ENCODE data around the gene RAPGEF5.

The RAPGEF5 gene

DNA sequence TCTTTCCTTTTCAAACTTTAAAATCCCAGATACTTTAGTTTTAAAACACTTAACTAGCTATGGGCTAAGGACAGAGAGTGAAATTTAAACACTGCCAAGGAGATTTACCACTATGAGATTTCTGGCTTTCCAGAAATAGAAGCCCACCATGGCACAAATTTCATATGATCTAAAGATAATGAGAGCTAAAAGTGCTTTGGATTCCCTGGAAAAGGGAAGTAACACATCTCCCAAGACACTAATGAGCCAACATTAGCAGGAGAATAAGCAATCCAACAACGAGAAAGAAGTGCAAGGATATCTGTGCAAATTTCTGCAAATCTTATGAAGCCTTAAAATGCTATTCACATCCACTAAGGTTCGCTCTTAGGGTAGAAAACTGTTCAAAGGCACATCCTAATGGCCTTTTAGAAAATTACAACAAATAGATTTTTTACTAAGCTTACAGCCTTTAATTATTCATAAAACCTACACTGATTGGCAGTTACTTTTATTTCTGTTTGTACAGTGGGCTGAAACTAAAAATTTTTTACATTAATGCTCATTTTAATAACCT is 100.3 kb downstream of the RAPGEF5 start:
- Mint-ChIP-seq H3K27me3 (ENCODE audit: low read depth) (peaks cover 15% of the 10 kb centered on the region), H3K27ac (no peak overlapping the region), H3K9me3 (no peaks in the 10 kb centered on the region), H3K36me3 (ENCODE audit: low read depth) (no peaks in the 10 kb centered on the region), H3K4me1 (ENCODE audit: low read depth) (peaks cover 3% of the 10 kb centered on the region), H3K4me3 (no peak overlapping the region)

GRCh38 chr7:22255834-22256233 is 101.1 kb downstream of the RAPGEF5 start:
- H3K9me3 Mint-ChIP-seq, result no peaks in the 10 kb centered on the region
- no peak overlapping the region for H3K27ac Mint-ChIP-seq
- peaks cover 3% of the 10 kb centered on the region for H3K4me1 Mint-ChIP-seq (ENCODE audit: low read depth)
- no peak overlapping the region for H3K4me3 Mint-ChIP-seq
- H3K27me3 Mint-ChIP-seq (ENCODE audit: low read depth), result peaks cover 15% of the 10 kb centered on the region
- H3K36me3 Mint-ChIP-seq (ENCODE audit: low read depth), result no peaks in the 10 kb centered on the region

GRCh38 chr7:22255342-22255741 is 101.6 kb downstream of the RAPGEF5 start:
- H3K9me3 Mint-ChIP-seq, result no peaks in the 10 kb centered on the region
- no peak overlapping the region for H3K4me3 Mint-ChIP-seq
- H3K36me3 Mint-ChIP-seq (ENCODE audit: low read depth), result no peaks in the 10 kb centered on the region
- H3K27me3 Mint-ChIP-seq (ENCODE audit: low read depth), result peaks cover 15% of the 10 kb centered on the region
- no peak overlapping the region for H3K27ac Mint-ChIP-seq
- peaks cover 3% of the 10 kb centered on the region for H3K4me1 Mint-ChIP-seq (ENCODE audit: low read depth)

DNA sequence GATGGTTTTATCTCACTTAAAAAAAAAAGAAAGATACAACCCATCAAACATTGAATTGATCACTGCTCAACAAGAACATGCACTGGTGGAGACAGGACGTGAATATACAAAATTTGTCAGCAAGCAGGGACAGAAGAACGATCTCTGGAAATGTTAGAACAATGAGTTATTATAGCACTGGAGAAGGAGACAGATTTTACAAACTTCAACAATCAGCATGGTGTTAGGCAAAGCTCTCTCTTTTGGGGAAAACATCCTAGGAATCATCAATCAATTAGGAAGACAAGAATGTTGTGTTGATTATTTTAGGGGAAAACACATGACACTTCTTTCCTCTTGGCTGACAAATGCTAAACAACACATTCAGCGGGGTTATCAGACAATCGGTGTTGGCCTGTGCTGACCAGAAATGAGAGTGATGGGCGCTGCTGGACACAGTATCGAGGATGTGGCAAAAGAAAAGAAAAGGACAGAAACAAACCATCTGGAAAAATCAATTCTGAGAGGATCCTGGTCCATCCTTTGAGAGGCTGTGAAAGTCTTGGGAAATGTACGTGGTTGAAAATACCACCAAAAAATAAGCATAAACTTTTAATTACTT is 103.9 kb downstream of the RAPGEF5 start:
- Mint-ChIP-seq H3K27ac (no peak overlapping the region), H3K27me3 (ENCODE audit: low read depth) (peaks cover 10% of the 10 kb centered on the region), H3K9me3 (no peaks in the 10 kb centered on the region), H3K4me1 (ENCODE audit: low read depth) (peaks cover 3% of the 10 kb centered on the region), H3K4me3 (no peak overlapping the region), H3K36me3 (ENCODE audit: low read depth) (no peaks in the 10 kb centered on the region)

DNA sequence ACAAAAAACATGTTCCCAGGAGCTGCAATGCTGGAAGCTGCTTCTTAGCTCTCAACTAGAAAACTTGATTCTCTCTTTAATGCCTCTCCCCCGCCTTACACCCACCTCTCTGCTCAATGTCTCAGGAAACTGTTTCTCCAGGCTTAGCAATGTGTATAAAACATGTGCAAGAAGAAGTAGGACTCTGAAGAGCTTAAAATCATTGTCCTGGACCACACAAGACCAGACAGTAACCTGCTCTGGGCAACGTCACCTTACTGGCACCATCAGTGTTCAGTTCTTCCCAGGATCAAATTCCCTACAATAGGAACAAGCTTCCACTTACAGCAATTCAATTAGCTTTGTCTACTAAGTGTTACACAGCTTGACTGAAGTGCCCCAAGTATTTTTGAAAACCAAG is 104.9 kb downstream of the RAPGEF5 start:
- H3K4me1 Mint-ChIP-seq (ENCODE audit: low read depth), result peaks cover 3% of the 10 kb centered on the region
- H3K4me3 Mint-ChIP-seq, result no peak overlapping the region
- no peak overlapping the region for H3K27ac Mint-ChIP-seq
- H3K9me3 Mint-ChIP-seq, result no peaks in the 10 kb centered on the region
- H3K27me3 Mint-ChIP-seq (ENCODE audit: low read depth), result peaks cover 10% of the 10 kb centered on the region
- H3K36me3 Mint-ChIP-seq (ENCODE audit: low read depth), result no peaks in the 10 kb centered on the region

DNA sequence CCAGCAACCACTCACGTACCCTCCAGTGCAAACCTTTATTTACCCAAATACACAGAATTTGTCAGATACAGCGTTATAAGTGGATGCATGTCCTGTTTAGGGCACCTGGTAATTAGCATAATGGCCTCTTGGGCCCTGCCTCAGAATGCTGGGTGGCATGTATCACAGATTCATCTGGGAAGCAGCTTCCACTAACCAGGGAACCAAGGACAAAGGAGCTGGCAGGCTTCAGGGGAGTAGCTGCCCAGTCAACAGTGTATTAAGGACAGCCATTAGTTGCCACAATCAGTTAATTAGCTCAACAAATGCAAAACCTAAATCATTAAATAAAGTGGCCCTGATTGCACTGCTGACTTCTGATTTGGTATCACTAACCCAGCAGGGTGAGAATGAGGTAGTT is 105.7 kb downstream of the RAPGEF5 start:
- peaks cover 5% of the 10 kb centered on the region for H3K9me3 Mint-ChIP-seq
- no peak overlapping the region for H3K27ac Mint-ChIP-seq
- no peaks in the 10 kb centered on the region for H3K36me3 Mint-ChIP-seq (ENCODE audit: low read depth)
- no peak overlapping the region for H3K4me3 Mint-ChIP-seq
- peaks cover 10% of the 10 kb centered on the region for H3K27me3 Mint-ChIP-seq (ENCODE audit: low read depth)
- H3K4me1 Mint-ChIP-seq (ENCODE audit: low read depth), result peaks cover 3% of the 10 kb centered on the region

- Mint-ChIP-seq H3K4me1 (ENCODE audit: low read depth) (peaks cover 3% of the 10 kb centered on the region), H3K9me3 (peaks cover 9% of the 10 kb centered on the region), H3K36me3 (ENCODE audit: low read depth) (no peaks in the 10 kb centered on the region), H3K27ac (no peak overlapping the region), H3K27me3 (ENCODE audit: low read depth) (peaks cover 10% of the 10 kb centered on the region), H3K4me3 (no peak overlapping the region)
Observed at GRCh38 chr7:22250390-22250789, 106.6 kb downstream of the RAPGEF5 start.

DNA sequence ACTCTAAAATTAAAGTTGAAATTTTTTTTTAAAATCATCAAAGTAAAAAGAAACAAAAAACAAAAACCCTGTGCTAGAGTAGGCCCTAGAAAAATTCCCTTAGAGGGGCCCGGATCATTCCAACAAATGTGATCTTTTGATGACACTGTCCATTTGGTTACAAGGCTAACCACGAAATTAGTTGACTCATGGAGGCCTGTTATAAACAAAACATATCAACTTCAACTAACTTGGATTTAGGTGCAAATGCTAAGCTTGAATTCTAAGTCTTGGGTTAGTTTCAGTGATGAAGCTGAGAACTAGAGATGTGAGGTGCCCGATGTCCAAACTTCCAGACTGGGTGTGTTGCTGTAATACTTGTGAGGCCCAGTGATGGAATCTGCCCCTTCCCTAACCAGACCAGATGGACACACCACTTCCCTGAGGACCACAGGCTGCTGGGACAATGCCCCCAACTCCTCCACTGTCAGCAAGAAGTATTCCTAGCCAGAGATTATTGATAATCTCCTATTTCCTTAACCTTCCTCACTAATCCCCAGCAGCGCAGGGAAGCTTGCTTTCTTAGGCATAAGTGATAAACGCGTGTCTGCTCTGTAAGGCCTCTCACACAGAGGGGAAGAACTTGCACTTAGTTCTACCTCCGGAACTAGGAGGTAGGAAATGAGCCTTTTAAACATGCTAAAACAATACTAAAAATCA is 108.7 kb downstream of the RAPGEF5 start:
- Mint-ChIP-seq H3K27me3 (ENCODE audit: low read depth) (peaks cover 10% of the 10 kb centered on the region), H3K4me3 (no peak overlapping the region)

DNA sequence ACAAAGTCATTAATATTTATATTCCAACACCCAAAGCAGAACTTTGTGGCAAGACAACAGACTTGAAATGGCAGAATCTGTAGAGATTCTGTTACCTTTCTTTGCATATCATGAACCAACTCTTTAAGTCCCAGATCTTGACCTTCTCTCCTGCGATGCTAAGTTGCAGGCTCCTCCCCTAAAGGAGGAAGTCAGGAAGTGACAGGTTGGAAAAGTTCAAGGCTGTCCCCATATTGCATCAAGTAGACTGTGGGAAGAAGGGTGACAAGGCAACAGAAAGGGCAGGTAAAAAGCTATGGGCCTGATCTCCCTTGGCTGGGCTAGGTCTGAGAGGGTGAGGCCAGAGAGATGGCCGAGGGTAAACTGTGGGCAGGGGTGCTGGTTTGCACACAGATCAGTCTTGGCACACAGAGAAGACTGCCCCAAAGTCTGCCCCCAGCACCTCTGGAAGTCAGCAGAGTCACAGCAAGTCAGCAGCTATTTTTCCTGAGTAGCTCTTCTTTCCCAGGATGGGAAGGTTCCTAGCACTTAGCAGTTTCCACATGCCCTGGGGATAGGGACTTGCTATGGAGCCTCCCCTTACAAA is 115.1 kb downstream of the RAPGEF5 start:
- H3K27me3 Mint-ChIP-seq (ENCODE audit: low read depth), result peaks cover 5% of the 10 kb centered on the region
- no peak overlapping the region for H3K27ac Mint-ChIP-seq
- H3K4me1 Mint-ChIP-seq (ENCODE audit: low read depth), result no peaks in the 10 kb centered on the region
- H3K36me3 Mint-ChIP-seq (ENCODE audit: low read depth), result no peaks in the 10 kb centered on the region
- no peak overlapping the region for H3K4me3 Mint-ChIP-seq
- peaks cover 9% of the 10 kb centered on the region for H3K9me3 Mint-ChIP-seq

More for the DNA sequence above, 108.7 kb downstream of the RAPGEF5 start:
- Mint-ChIP-seq H3K4me1 (ENCODE audit: low read depth) (no peaks in the 10 kb centered on the region), H3K9me3 (peaks cover 9% of the 10 kb centered on the region), H3K36me3 (ENCODE audit: low read depth) (no peaks in the 10 kb centered on the region), H3K27ac (no peak overlapping the region)

GRCh38 chr7:22240904-22241571 is 115.9 kb downstream of the RAPGEF5 start:
- peaks cover 3% of the 10 kb centered on the region for H3K9me3 Mint-ChIP-seq
- no peak overlapping the region for H3K27ac Mint-ChIP-seq
- no peaks in the 10 kb centered on the region for H3K36me3 Mint-ChIP-seq (ENCODE audit: low read depth)
- H3K27me3 Mint-ChIP-seq (ENCODE audit: low read depth), result peaks cover 11% of the 10 kb centered on the region
- H3K4me1 Mint-ChIP-seq (ENCODE audit: low read depth), result no peaks in the 10 kb centered on the region
- H3K4me3 Mint-ChIP-seq, result no peak overlapping the region

DNA sequence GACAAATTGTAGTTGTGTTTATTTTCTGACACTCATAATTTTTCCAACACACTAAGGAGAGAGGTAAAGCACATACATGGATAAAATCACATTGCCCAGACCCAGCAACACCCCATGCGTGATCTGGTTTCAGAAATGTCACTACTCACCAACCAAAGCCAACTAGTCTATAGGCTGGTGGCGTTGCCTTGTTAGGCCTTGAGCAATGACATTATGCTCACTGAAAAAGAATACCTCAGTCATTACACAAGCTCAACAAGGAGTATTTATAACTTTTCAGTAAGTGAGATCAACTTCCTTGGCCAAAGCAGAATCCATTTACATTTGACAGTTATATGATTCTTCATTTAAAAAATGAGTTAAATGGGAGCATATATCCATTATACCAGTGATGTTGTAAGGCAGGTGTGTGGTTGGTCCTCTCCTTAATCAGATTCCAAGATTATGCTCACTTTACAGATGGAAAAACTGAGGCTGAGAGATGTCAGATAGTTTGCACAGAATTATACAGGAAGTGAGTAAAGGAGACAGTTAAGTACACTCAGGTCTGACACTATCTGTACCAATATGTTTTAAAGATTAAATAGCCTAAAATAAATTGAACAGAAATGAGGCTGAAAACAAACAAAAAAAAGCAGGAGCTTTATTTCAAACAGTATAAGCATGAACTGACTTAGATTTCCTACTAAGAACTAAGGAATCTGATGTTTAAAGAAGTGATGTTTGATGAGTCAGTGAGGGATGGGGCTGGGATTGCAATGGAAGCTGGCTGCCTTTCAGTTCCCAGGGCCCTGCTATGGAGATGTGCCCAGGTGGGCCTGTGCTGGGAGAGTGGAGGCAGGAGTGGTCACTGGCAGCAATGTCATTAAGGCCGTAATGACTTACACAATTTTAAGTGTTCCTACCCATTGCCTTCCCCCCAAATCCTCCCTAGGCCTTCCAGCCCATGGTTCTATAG is 118.3 kb downstream of the RAPGEF5 start:
- H3K4me3 Mint-ChIP-seq, result no peak overlapping the region
- no peak overlapping the region for H3K27ac Mint-ChIP-seq
- H3K4me1 Mint-ChIP-seq (ENCODE audit: low read depth), result no peaks in the 10 kb centered on the region
- H3K27me3 Mint-ChIP-seq (ENCODE audit: low read depth), result peaks cover 14% of the 10 kb centered on the region
- H3K36me3 Mint-ChIP-seq (ENCODE audit: low read depth), result no peaks in the 10 kb centered on the region
- no peaks in the 10 kb centered on the region for H3K9me3 Mint-ChIP-seq

DNA sequence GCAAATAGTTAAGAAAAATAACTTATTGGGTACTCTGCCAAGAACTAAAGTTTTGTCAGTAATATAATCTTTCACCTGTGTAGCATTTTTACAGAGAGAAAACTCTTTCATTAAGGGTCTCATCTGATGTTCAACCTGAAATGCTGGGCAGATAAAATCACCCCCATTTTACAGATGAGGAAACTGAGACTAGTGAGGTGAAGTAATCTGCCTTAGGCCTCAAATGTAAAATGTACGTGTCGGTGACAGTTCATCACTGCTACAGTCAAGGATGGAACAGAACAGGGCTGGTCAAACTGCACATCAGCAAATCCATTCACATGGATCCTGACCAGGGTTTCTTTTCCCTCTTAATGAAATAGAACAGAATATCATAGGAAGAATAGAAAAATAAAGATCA is 121.8 kb downstream of the RAPGEF5 start:
- Mint-ChIP-seq H3K4me1 (ENCODE audit: low read depth) (no peaks in the 10 kb centered on the region), H3K4me3 (no peak overlapping the region), H3K36me3 (ENCODE audit: low read depth) (no peaks in the 10 kb centered on the region), H3K9me3 (no peaks in the 10 kb centered on the region), H3K27me3 (ENCODE audit: low read depth) (peaks cover 22% of the 10 kb centered on the region), H3K27ac (no peak overlapping the region)

DNA sequence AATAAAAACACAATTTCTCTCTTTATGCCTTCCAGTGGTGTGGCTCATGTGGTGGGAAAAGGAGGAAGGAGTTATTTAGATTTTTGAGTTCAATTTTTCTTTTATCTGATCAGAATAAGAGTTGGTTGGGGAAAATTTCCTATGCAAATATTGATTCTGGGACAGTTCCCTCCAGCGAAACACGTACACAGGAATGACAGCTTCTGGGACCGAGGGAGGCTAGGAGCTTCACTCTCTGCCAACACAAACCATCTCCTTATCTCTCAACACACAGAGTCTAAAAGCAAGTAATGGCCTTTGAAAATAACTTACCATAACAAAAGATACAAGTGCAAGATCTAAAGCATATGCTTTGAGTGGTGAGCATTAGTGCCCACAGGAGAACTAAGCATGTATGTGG is 122.7 kb downstream of the RAPGEF5 start:
- H3K36me3 Mint-ChIP-seq (ENCODE audit: low read depth), result no peaks in the 10 kb centered on the region
- H3K9me3 Mint-ChIP-seq, result no peaks in the 10 kb centered on the region
- no peaks in the 10 kb centered on the region for H3K4me1 Mint-ChIP-seq (ENCODE audit: low read depth)
- no peak overlapping the region for H3K27ac Mint-ChIP-seq
- no peak overlapping the region for H3K4me3 Mint-ChIP-seq
- H3K27me3 Mint-ChIP-seq (ENCODE audit: low read depth), result peaks cover 22% of the 10 kb centered on the region

DNA sequence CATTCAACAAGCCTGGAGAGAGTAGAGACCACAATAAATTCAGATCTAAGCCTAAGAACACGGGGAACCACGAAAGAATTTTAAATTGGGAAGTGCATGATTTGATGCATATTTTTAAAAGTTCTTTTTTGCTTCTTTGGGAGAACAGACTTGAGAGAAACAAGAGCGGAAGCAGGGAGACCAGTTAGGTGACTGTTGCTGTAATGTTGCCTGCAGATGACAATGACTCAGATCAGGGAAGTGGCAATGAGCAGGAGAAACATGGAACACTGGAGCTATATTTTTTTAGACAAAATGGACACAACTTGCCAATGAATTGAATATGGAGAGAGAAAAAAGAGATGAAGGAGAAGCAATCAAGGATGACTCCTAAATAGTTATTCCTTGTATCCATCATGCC is 125.1 kb downstream of the RAPGEF5 start:
- Mint-ChIP-seq H3K9me3 (no peaks in the 10 kb centered on the region), H3K27ac (no peak overlapping the region)

More for the DNA sequence above, 125.1 kb downstream of the RAPGEF5 start:
- H3K4me3 Mint-ChIP-seq, result no peak overlapping the region
- no peaks in the 10 kb centered on the region for H3K4me1 Mint-ChIP-seq (ENCODE audit: low read depth)
- H3K36me3 Mint-ChIP-seq (ENCODE audit: low read depth), result no peaks in the 10 kb centered on the region
- H3K27me3 Mint-ChIP-seq (ENCODE audit: low read depth), result peaks cover 17% of the 10 kb centered on the region
